GM18867 (cell line): Measurements from ENCODE around the gene HPCAL1.
"Not testable (repeated sequence)": the region's sequence is repeated elsewhere in the genome, so short reads cannot be mapped to it uniquely, and the experiment has no call there.

Experiments
- ATAC-seq: cut with Tn5 transposase; IDR thresholded peaks from one replicate; pipeline ENCODE4 v1.9.1; 2021; ENCODE audit warnings: mild to moderate bottlenecking, moderate library complexity; ENCODE audit not compliant: unreplicated experiment

Gene HPCAL1

DNA sequence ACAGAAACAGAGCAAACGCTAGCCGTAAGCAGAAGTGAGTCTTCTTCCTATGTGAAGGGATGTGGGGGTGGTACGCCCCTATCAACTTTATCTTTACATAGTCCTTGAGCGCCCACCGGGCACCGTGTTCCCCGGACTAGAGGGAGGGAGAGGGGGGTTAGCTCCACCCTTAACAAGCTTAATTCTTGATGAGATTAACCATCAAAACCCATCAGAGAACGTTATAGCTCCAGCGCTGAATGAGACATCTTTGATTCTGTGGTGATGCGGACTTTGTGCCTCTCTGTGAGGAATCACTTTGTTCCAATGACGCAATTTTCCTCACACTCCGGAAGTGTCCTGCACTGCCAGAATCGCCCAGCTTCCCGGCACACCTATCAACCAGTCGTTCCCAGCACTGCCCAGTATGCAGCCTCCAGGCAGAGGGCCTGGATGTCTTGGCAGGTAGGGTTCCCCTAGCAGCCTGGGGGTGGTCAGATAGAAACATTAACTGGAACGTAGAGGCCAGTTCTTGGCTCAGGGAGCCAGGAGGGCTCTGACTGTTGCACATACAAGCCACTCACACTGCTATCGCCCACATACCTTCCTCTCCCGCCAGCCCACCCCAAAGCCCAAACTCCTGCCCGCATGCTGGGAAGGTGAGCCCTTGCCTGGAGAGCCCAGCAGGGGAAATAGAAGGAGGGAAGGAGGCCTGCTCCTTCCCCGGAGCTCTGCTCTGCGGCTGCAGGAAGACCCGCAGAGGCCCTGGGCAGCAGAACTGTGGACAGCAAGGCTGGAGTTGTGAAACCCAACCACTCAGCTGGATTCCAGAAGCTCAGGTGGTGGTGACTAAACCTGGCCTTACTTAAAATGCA, 147.4 kb downstream of the HPCAL1 start:
- ATAC-seq: no peak

DNA sequence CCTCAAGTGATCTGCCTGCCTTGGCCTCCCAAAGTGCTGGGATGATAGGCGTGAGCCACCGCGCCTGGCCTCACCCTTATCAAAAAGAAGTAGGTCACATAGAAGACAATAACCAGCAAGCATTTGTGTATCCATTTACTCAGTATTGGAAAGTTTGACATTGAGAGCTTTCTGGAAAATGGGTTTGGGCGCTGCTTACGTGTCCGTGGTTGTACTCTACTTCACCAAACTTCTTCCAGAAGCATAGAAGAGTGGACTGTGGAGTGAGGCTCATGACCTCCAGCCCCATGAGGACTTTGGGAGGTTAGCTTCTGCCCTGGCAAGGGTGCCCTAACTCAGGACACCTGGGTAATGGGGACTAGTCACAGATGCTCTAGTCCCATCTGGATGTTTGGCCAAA, 149.1 kb downstream of the HPCAL1 start:
- ATAC-seq: no peak

- no peak for ATAC-seq
Observed at GRCh38 chr2:10452312-10452711, 149.6 kb downstream of the HPCAL1 start.

GRCh38 chr2:10452956-10453904, 150.5 kb downstream of the HPCAL1 start:
- no peak for ATAC-seq

DNA sequence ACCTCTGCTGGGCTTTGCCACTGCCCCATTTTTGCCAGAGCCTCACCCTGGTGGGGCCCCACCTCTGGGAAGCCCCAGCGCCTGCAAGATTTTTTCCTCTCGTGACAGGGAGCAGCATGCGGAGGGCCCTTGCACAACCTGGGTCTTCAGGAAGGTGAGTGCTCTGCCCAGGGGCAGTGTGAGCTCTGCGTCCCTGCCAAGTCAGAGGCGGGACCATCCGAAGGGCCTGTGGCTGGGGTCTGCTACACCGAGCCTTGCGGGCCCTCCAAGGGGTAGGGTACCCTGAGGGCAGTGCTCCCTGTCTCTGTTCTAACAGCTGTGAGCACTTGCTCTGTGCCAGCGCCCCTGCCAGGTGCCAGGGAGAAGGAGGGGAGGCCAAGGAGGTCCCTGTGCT, 151.2 kb downstream of the HPCAL1 start:
- ATAC-seq: no peak

- no peak for ATAC-seq
Observed at GRCh38 chr2:10454505-10454904, 151.8 kb downstream of the HPCAL1 start.

GRCh38 chr2:10457195-10457594, 154.5 kb downstream of the HPCAL1 start:
- ATAC-seq: not testable (repeated sequence)

GRCh38 chr2:10457846-10458598, 155.3 kb downstream of the HPCAL1 start:
- ATAC-seq: no peak

GRCh38 chr2:10460366-10460796, 157.7 kb downstream of the HPCAL1 start:
- ATAC-seq: no peak

GRCh38 chr2:10462178-10463083, 159.7 kb downstream of the HPCAL1 start:
- no peak for ATAC-seq

DNA sequence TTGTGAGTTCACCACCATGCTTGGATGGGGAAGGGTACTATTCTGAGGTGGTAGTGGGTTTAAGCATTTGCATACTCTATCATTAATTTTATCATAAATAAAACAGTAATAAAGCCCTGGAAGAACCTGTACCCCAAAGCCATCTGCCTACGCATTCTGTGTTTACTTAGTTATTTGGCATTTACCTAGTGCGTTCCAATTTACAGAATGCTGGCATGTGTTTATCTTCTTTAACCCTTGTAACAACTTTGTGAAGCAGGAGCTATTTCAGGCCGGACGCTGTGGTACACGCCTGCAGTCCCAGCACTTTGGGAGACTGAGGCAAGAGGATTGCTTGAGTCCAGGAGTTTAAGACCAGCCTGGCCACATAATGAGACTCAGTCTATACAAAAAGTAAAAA, 163.2 kb downstream of the HPCAL1 start:
- ATAC-seq: no peak

DNA sequence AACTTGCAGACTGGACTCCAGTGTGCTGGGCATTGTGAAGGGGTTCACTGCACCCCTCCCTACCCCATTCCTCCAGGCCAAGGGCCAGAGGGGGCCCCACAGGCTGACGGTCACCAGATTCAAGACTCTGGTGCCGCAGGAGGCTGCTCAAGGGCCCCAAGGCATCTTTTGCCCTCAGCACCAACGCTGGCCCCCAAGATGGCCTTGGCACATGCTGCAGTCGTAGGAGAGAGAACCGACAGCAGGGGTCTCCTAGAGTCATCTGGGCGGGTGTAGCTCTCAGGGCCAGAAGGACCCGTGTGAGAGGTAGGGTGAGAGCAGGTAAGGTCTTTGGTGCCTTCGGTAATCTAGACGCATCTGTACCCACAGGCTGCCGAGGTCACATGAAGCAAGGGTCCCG, 164.1 kb downstream of the HPCAL1 start:
- ATAC-seq: no peak

DNA sequence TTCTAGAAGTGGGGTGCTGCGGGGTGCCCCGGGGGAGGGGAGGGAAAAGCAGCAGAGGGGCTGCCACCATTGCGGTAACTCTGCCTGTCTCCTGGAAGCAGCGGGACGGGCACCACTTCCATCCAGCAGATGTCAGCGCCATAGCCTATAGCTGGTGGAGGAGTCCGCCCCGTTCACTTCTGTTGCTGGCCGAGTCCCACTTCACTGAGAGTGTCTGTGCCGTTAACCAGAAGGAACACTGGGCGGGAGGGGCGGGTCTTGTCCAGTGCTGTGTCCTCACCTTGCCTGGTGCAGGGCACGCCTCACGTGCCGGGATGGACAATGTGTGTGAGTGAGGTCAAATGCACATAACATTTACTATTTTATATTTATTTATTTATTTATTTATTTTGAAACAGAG, 164.7 kb downstream of the HPCAL1 start:
- ATAC-seq: no peak

- ATAC-seq: no peak
Observed at GRCh38 chr2:10469301-10469700, 166.6 kb downstream of the HPCAL1 start.

- ATAC-seq: no peak
Observed at GRCh38 chr2:10469955-10470608, 167.4 kb downstream of the HPCAL1 start.

- ATAC-seq: no peak
Observed at GRCh38 chr2:10471046-10471571, 168.4 kb downstream of the HPCAL1 start.

- no peak for ATAC-seq
Observed at GRCh38 chr2:10471955-10472354, 169.3 kb downstream of the HPCAL1 start.

DNA sequence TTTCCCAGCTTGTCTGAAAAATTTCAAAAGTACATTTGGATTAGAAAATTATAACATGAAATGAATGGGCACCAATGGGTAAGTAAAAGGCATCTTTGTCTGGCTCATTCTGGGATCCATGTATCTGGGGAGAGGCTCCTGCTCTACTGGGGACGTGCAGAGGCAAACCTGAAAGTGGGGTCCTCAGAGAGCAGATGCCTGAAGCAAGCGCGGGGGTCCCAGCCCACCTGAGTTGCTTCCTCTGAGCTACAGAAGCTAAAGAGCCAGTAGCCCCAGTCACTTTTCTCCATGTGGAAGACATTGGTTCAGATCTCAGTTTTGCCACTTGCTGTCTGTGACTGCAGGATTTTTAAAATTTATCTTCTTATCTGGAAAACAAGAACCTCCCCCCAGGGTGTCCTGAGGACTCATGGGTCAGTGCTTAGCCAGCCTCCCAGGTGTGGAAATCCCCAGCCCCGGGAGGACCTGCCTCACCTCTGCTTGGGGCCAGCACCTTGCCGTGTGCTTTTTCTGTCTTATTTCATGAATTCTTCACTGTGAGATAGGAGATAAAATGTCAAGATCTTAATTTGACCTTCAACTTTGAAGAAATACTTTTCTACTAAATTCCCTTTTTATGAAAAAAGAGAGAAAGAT, 170.5 kb downstream of the HPCAL1 start:
- ATAC-seq: no peak

DNA sequence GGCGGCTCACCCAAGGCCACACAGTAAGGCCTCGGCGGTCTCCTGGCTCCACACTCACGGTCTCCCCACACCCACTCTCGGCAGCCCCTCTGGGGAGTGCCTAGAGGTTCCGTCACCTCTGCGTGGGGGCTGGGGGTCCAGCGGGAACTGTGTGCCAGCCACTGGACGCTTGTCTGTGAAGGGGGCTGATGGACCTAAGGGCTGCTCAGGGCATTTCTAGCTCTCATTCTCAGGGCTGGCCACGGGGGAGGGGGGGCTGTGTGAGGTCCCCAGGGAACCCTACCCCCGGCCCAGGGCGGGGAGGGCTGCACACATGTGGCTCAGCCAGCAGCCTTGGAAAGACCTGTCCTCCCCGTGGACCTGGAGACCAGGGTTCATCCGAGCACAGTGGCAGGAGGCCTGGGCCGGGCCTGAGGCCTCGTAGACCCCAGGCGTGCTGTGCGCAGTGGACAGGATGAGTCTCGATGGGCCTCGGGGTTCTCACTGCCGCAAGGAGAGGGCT, 172.6 kb downstream of the HPCAL1 start:
- no peak for ATAC-seq
